ENCODE measurements around the gene FBLN2.
"Not testable (repeated sequence)": the region's sequence is repeated elsewhere in the genome, so short reads cannot be mapped to it uniquely, and the experiment has no call there.

FBLN2 gene

DNA sequence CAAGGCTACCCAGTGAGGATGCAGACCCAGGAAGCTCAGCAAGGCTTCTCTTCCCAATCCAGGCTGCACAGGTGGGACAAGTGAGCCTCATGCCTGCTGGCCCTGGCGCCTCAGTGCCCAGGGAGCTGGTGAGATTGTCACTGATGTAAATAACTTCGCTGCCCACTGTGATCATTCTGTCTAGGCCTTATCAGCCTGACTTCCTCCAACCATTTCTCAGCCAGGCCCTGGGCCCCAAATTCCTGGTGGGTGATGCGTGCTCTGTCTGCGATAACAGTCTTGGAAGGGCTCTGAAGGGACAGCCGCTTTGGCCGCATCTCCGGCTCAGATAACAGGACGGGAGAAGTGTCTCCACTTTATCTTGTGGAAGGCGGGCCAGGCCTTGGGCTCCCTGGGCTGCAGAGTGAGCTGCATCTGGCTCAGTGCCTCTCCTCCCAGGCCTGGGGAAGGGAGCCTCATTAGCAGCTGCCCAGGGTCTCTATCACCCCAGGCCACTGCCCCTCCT, 2.2 kb upstream of the FBLN2 start:
- no peak for DNase-seq (ENCODE audit: low read depth in 1 of 2, low spot score in 1 of 2)

DNA sequence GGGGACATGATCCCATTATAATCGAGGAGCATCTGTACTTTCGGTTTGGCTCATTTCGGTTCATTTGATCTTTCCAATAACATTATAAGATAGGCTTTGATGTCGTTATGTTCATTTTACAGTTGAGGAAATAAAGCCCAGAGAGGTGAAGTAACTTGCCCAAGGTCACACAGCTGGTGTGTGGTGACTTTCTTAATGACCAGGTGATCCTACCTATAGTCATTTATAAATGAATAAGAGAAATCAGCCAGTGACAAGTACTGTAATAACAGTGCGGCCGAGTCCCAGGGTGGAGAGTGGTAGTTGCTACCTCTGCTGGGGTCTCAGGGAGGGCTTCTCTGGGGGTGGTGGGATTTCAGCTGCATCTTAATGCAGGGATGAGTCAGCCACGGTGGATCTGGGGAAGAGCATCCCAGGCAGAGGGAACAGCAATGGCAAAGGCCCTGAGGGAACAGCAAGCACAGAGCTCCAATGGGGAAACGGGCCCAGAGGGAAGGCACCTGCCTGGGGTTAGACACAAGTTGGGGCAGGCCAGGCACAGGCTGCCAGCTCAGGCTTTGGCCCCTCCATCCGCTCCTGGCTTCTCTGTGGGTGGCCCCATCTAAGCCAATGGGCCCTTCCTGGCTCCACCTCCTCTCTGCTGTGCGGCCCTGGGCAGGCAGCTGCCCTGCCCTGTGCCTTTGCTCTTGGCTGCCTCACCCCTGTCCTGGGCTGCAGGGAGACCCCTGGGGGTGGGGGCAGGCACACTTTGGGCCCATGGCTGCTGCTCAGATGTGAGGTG, 1.1 kb upstream of the FBLN2 start:
- no peak for DNase-seq (ENCODE audit: low read depth in 1 of 2, low spot score in 1 of 2)

DNA sequence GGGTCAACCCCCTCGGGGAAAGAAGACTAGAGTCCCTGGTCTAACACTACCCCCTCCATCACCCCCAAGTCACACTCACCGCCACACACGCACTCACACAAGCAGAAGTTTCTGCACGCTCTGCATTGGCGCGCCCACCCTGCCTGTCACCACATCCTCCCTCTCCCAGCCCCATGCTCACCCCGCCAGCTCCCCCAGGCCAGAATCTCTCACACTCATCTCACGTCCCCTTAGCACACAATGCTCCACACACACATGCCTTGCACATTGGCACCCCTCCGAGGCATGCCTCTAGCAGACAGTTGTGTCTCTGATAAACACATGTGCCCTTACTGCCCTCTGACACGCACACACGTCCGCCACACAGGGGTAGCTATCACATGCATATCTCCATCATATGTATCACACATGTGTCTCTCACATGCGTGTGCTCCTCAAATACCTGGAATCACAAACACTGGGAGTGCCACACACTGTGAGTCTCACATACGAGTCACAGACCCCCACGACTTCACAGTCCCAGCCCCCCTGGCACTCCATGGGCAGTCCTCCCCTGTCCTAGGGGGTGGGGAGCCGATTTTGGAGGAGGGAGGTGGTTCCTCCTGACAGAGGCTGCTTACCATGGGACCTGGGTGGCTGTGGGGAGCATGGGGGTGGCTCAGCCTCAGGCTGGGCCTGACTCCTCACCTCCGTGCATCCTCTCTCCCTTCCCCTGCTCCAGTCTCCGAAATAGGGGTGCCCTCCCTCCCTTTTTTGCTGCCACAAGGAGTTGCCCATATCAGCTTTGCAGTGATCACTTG, 898 bp downstream of the FBLN2 start:
- no peak for DNase-seq (ENCODE audit: low read depth in 1 of 2, low spot score in 1 of 2)

DNA sequence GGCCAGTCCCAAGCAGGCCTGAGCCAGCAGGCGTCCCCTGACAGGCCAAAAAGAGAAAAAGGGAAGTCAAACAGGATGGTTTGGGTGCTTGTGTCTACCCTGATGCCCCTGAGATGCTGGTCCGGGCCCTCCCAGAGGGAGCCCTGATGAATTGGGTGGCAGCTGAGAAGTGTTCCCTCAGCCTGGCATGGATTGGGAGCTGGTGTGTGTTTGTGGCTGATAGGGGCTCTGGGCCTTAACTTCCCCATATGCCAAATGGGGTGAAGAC, 1.4 kb downstream of the FBLN2 start:
- no peak for DNase-seq (ENCODE audit: low read depth in 1 of 2, low spot score in 1 of 2)

DNA sequence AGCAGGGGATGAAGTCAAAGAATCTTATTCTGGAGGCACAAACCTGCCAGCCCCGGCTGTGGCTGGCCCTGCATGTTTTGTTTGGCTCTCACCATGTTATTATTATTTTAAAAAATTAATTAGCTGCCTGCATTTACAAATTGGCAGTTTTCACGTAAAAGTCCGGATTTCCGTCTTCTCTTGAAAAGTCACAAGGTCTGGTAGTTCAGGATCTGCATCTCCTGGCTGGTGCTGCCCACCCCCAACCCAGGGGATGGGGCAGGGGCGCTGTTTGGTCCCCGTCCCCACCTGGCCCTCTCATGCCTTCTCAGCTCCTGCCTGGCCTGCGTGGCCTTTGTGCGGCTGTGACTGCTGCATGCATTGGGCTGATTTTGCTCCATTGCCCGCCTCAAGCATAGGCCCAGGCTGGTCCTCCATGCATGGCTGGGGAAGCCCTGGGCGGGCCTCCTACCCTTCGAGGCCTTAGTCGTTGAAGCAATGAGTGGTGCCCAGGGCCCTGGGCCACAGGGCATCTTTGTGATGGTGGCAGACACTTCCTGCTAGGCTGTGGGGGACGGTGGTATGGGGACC, 2.0 kb downstream of the FBLN2 start:
- no peak for DNase-seq (ENCODE audit: low read depth in 1 of 2, low spot score in 1 of 2)

DNA sequence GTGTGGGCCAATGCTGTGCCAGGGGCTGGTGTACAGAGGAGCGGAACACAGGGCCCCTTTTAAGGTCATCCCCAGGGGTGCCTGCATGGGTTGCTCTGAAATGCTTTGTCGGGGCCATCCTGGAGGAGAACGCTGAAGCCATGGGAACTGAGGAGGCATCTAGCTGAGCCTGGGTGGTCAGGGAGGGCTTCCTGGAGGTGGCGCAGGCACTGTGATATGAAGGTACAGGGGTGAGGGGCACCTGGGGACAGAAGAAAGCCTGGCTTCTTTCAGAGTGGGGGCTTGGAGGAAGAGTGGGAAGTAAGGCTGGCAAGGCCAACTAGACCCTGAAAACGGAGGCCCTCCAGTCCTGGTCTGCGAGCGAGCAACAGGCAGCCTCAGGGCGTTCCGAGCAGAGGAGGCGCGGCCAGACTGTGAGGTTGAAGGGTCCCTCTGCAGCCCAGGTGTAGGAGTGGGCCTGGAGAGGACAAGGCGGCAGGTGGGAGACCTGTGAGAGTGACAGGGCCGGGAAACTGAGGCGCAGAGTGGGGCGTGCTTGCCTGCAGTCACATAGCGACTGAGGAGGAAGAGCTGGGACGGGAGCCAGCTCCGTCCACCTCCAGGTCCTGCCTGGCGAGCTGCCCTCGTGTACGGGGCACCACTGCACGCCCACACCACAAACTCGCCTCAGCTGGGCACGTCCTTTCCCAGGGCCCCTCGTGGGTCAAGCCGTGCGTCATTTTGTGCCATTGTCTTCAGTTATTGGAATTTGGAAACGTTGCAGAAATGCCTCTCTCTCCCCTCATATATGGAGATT, 4.1 kb downstream of the FBLN2 start:
- DNase-seq (ENCODE audit: low read depth in 1 of 2, low spot score in 1 of 2): no peak

DNA sequence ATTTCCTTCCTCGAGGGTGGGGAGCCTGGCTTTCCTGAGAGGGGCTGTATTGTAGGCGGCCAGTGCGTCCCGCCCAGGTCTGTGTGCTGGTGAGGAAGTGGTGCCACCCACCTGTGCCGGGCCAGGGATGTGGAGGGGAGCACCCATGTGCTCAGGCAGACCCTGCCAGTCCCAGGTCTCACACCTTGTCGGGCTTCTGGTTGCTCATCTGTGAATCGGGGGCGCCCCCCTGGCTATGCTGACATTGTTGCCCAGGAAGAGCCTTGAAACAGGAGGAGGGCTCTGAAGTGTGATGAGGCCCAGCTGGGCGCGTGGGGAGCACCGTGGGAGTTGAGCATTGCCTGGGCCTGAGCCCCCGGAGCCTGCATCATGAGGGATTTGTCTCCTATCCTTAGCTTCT, 4.8 kb downstream of the FBLN2 start:
- no peak for DNase-seq (ENCODE audit: low read depth in 1 of 2, low spot score in 1 of 2)

DNA sequence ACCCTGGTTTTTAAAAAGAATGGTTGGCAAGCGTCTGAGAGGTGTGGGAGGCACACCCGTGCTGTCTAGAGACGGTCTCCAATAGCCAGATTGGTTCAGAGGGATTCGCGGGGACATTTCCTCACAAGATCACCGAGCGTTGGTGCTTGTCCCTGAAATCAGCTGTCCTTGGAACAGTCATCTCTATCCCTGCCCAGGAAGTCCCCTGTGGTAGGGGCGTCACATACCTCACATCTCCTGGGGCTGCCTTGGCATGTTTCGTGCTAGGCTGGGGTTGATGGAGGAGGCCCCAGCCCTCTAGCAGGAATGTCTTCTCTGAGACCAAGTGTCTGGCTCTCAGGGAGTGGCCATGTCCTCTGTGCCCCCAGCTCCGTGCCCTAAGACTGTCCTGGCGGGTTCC, 6.8 kb downstream of the FBLN2 start:
- no peak for DNase-seq (ENCODE audit: low read depth in 1 of 2, low spot score in 1 of 2)

DNA sequence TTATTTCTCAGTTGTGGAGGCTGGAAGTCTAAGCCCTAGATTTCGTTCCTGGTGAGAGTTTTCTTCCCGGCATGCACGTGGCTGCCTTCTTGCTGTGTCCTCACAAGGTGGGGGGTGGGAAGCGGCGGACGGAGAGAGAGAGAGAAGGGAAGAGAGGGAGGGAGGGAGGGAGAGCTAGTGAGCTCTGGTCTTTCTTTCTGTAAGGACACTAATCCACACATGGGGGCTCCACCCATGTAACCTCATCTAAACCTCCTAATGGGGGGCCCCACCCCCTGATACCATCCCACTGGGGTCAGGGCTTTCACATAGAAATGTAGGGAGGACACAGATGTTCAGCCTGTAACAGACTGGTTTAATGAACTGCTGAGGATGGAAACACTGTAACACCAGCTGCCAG, 7.3 kb downstream of the FBLN2 start:
- DNase-seq (ENCODE audit: low read depth in 1 of 2, low spot score in 1 of 2): no peak

DNA sequence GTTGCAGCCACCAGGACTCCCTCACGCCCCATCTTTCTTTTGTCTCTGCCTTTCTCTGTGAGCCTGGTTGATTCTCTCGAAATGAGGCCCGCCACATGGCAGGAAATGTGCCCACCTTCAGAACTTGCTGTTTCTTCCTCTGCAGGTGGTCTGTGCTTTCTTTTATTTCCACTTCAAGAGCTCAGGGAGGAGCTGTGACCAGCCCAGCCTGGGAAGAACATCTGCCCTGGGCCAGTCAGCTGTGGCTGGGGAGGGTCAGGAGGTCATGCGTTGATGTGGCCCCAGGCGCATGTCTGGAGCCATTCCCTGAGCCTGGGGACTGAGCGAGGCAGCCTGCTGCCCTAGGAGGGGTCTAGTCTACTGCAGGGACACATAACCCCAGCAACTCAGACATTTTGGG, 8.0 kb downstream of the FBLN2 start:
- no peak for DNase-seq (ENCODE audit: low read depth in 1 of 2, low spot score in 1 of 2)

DNA sequence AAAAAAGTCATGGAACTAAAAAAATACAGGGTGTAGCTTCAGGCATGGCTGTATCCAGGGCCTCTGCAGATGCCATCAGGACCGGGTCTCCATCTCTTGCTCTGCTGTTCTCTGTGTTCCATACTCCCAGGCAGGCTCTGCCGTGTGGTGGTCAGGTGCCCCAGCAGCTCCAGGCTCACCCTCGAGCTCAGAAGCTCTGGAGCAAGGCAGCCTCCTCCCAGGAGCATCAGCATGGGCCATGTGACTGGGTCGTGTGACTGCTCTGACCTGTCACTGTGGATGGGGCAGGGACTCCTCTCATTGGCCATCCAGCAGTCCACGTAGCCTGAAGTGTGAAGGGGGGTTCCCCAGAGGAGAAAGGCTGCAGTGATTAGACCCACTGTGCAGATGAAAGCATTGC, 8.5 kb downstream of the FBLN2 start:
- DNase-seq (ENCODE audit: low read depth in 1 of 2, low spot score in 1 of 2): no peak

DNA sequence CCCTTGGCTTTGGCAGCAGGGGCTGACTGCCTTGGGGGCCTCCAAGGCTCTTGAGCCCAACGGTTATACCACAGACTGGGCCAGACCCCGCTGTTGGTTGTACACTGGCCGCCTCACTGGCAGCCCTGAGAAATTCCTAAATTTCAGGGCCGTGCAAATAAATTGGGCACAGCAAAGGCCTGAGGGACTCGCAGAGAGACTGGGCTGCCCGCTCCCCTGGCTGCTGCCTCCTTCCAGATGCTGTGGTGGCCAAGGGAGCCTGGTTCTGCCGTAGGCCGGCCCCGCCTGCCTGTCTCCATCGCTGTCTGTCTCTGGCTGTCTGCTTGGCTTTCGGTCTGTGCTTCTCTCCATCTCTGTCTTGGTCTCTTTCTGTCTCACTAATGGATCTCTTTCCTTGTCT, 9.0 kb downstream of the FBLN2 start:
- DNase-seq (ENCODE audit: low read depth in 1 of 2, low spot score in 1 of 2): no peak

DNA sequence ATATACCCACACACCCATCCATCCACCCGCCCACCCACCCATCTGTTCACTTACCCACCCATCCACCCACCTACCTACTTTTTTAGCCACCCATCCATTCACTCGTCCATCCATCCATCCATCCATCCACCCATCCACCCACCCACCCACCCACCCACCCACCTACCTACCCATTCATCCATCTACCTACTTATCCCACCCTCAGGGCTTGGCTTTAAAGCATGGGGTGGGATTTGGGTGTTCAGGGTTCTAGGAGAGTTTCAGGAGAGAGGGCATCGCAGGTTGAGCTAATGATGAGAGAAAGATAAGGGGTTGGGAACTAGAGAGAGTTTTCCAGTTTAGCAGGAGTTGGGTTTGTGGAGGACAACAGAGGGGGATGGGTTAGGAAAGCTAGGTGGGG, 9.7 kb downstream of the FBLN2 start:
- no peak for DNase-seq (ENCODE audit: low read depth in 1 of 2, low spot score in 1 of 2)

DNA sequence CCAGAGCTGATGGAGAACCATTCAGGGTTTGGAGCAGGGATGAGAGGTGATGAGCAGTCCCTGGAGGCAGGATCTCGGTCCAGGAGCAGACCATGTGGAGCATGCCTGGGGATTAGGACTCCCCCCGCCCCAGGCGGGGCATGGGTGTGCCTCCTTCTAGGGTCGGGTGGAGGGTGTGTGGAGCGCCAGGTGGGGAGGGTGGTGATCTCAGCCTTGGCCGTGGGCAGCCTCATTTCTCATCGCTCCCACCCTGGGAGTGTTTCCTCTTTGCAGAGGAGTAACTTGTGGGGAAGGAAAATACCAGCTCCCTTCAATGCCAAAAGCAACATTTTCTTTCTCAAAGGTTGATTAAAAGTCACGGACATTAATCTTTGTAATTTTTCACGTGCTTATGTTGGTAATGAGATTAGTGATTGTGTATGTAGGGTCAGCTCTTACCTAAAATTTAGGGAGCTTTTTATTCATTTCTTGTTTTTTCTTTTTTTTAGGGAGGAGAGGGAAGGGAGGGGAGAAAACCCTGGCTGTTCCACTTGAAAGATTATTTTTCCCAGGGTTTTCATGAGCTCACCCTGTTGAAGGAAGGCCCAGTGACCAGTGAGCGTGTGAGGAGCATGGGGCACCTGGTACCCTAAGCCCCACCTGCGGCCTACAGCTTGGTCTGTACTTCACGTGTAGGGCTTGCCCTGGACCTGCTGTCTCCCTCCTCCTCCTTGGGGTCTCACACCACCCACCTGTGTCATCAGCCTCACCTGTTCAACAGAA, 11.0 kb downstream of the FBLN2 start:
- DNase-seq (ENCODE audit: low read depth in 1 of 2, low spot score in 1 of 2): no peak

DNA sequence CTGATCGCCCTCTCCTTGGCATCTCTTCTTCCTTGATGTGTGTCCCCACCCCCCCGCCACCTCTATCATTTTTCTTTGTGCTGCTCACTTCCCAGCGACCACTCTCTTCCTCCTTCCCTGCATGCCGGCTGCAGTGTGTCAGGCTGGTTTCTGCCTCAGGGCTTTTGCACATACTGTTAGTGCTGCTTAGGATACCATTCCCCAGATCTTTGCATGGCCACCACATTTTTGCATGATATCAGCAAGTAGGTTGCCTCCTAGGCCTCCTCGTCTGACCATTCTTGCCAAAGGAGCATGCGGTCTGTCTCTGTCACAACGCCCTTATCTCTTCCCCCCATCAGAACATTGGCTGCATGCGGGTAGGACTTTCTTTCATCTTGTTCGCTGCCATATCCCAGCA, 12.5 kb downstream of the FBLN2 start:
- no peak for DNase-seq (ENCODE audit: low read depth in 1 of 2, low spot score in 1 of 2)

DNA sequence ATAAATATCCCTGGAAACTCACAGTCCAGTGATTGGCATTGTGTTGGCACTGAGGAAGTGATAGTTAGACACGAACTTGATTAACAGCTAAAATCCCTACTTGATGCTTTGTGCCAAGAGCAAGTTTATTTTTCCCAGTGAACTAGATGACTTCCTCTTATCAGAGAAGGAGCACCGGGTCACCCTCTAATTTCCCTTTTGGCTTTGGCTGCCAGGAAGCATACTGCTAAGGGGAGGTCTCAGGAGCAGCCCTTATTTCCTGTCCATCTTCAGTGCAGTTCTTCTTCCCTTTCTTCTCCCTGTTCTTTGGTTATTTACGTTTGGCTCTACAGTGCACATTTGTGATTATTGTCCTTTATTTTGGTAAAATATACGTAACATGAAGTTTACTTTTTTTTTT, 13.0 kb downstream of the FBLN2 start:
- DNase-seq (ENCODE audit: low read depth in 1 of 2, low spot score in 1 of 2): no peak

DNA sequence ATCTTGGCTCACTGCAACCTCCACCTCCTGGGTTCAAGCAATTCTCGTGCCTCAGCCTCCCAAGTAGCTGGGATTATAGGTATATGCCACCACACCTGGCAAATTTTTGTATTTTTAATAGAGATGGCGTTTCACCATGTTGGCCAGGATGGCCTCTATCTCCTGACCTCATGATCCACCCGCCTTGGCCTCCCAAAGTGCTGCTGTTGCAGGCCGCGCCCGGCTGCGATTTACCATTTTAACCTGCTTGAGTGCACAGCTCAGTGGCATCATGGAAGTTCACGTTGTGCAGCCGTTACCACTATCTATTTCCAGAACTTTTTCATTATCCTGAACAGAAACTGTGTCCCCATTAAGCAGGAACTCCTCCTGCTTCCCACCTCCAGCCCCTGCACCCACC, 13.5 kb downstream of the FBLN2 start:
- DNase-seq (ENCODE audit: low read depth in 1 of 2, low spot score in 1 of 2): not testable (repeated sequence)

DNA sequence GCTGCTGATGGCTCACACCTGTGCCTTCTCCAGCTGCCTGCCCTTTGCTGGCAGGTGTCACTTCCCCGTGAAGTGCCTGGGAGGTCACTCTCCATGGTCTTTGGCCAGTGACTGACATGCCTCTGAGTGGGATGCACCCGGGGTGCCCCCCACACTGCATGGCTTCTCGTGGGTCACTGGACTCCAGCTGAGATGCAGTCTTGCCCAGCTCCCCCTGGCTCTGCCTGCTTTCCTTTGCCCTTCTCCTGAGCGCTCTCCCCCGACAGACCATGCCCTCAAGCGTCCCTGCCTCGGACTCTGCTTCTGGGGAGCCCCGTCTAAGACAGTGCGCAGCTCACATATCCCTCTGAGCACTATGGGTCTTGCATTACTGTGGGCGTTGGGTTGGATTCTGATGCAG, 14.4 kb downstream of the FBLN2 start:
- DNase-seq (ENCODE audit: low read depth in 1 of 2, low spot score in 1 of 2): no peak

DNA sequence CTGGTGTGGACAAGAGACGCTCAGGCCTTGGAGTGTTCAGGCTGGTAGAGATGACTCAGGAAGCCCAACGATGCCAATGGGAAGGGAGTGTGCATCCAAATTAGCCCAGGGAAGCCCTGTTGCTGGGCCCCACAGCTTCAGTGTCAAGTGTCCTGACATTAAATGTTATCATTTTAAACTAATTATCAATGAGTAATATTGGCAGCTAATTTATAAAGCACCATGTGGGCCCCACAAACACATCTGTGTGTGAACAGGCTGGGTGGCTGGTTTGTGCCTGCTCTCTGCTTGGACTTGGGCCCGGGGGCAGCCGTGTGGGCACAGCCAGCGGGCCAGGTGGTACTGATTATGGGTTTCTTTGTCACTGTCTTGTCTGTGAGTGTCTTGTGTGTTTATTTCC, 15.0 kb downstream of the FBLN2 start:
- DNase-seq (ENCODE audit: low read depth in 1 of 2, low spot score in 1 of 2): no peak

DNA sequence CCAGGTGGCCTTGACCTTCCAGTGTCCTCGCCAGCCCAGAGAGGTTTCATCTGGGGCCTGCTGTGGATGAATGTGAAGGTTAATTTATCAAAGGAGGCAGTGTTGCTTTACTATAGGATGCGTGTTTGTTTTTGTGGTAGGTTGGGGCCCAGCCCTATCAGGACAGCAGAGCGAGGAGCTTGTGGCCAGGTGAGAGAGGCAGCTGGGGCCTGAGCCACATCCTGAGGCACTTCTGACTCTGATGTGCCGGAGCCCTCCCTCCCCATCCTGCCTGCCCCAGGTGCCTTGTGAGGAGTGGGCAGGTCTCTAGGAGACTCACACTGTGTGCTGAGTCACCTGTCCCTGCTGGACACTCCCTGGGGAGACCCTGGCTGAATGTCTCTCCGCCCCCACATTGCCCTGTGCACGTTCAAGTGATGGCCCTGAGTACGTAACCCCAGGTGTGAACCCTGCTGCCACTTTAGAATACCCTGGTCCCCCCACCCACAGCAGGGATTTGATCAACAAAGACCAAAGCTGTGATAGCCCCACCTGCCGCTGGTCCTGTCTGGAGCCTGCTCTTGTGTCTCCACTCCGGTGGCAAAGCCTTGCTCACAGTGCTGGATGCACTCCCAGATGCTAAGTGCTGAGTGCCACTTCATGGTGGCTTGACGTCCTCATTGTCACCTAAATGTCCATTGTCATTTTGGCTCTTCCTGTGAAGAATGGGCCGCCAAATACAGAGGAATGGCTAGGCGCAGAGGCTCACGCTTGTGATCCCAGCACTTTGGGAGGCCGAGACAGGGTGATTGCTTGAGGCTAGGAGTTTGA, 16.0 kb downstream of the FBLN2 start:
- no peak for DNase-seq (ENCODE audit: low read depth in 1 of 2, low spot score in 1 of 2)

Measured in activated CD4-positive, alpha-beta T cell treated with anti-CD3 and anti-CD28 coated beads, Interleukin-2, amount 50 U/mL, for 24 hours (primary cell).